Smooth muscle cell of the brain vasculature (primary cell): ENCODE data around the gene HAX1.
"Not testable (repeated sequence)": the region's sequence is repeated elsewhere in the genome, so short reads cannot be mapped to it uniquely, and the experiment has no call there.

Source experiments
- DNase-seq: peaks from one replicate; pipeline ENCODE4 v3.0.0-alpha.2; 2012; ENCODE audit warnings: low read depth, low spot score

The HAX1 gene

GRCh38 chr1:154276797-154277196, 4.4 kb downstream of the HAX1 start:
- DNase-seq, result no peak

- DNase-seq, result not testable (repeated sequence)
These were observed 15.2 kb downstream of the HAX1 start for GRCh38 chr1:154287591-154287990.

- DNase-seq, result no peak
These were observed 16.2 kb downstream of the HAX1 start for GRCh38 chr1:154288661-154289060.

DNA sequence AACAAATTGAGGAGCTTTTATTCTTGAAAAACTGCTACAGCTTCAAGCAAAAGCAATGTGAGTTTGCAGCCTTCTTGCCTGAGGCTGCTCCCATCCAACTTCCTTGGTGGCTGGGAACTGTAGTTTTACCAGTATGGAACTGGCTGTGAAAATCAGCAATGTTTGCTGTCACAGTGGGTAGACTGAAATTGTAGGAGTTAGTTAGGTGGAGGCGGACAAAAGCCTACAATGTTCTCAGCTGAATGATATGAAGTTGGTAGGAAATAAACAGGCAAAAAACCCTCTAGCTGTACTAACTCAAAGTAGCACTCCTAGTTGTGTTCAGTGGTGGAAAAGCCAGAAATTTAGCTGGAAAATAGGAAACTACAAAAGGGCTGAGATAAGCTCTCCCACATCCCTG, 18.5 kb downstream of the HAX1 start:
- DNase-seq, result no peak

DNA sequence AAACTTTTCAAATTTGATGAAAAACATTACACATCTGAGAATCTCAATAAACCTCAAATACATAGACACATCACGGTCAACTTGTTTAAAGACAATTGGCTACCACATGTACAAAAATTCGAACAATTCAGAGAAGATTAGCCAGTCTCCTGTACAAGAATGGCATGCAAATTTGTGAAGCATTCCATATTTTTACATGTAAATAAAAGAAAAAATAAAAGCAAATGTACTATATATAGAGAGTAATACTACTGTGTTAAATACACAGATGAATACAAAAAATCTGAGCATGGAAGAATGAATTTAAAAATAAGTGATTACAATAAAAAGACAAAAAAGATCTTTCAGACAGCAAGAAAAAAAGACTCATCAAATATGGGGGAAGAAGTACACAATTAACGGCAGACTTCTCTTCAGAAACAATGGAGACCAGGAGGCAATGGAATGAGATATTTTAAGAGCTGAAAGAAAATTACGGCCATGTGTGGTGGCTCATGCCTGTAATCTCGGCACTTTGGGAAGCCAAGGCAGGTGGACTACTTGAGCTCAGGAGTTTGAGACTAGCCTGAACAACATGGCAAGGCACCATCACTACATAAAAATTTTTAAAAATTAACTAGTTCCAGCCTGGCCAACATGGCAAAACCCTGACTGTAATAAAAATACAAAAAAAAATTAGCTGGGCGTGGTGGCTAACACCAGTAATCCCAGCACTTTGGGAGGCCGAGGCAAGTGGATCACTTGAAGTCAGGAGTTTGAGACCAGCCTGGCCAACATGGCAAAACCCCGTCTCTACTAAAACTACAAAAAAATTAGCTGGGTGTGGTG, 23.2 kb downstream of the HAX1 start:
- no peak for DNase-seq

- DNase-seq, result no peak
These were observed 29.2 kb downstream of the HAX1 start for GRCh38 chr1:154301582-154301981.

GRCh38 chr1:154304664-154305337, 32.4 kb downstream of the HAX1 start:
- DNase-seq, result no peak

GRCh38 chr1:154306151-154306550, 33.7 kb downstream of the HAX1 start:
- DNase-seq, result no peak

- DNase-seq, result not testable (repeated sequence)
These were observed 35.3 kb downstream of the HAX1 start for GRCh38 chr1:154307670-154308270.

DNA sequence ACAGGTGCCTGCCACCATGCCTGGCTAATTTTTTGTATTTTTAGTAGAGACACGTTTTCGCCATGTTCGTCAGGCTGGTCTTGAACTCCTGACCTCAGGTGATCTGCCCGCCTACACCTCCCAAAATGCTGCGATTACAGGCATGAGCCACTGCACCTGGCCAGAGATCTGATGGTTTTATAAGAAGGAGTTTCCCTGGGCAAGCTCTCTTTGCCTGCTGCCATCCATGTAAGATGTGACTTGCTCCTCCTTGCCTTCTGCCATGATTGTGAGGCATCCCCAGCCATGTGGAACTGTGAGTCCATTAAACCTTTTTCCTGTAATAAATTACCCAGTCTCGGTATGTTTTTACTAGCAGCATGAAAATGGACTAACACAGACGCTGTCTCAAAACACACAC, 36.7 kb downstream of the HAX1 start:
- DNase-seq, result not testable (repeated sequence)

DNA sequence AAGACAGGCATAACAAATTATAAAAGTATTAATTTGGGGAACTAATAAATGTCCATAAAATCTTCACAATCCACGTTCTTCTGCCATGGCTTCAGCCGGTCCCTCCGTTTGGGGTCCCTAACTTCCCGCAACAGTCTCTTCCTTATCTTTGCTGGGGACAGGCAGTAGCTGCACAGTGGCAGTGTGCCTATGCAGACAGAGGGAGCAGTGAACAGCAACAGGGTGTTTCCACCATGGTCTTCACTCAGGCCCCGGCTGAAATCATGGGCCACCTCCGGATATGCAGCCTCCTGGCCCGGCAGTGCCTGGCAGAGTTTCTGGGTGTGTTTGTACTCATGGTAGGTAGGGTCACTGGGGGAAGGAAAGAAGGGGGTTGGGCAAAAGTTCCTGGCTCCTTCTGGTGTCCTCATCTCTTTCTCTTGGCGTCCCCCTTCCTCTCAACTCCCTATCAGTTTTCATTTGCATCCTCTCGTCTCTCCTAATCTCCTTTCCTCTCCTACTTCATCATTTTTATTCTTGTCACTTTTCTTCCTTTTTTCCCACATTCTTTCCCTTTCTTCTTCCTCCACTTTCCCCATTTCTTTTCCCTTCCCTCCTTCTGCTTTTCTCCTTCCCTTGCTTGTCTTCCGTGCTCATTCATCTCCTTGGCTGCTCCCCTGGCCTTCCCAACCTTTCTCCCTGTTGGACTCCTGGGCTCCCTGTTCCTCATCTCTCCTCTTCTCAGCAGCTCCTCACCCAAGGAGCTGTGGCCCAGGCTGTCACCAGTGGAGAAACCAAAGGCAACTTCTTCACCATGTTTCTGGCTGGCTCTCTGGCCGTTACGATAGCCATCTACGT, 40.0 kb downstream of the HAX1 start:
- DNase-seq, result not testable (repeated sequence)

GRCh38 chr1:154313066-154313356, 40.6 kb downstream of the HAX1 start:
- no peak for DNase-seq

DNA sequence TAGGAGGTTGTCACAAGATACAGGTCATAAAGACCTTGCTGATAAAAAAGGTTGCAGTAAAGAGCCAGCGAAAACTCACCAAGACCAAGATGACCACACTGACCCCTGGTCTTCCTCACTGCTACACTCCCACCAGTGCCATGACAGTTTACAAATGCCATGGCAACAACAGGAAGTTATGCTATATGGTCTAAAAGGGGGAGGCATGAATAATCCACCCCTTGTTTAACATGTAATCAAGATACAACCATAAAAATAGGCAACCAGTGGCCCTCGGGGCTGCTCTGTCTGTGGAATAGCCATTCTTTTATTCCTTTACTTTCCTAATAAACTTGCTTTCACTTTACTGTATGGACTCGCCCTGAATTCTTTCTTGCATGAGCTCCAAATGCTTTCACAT, 41.8 kb downstream of the HAX1 start:
- not testable (repeated sequence) for DNase-seq

DNA sequence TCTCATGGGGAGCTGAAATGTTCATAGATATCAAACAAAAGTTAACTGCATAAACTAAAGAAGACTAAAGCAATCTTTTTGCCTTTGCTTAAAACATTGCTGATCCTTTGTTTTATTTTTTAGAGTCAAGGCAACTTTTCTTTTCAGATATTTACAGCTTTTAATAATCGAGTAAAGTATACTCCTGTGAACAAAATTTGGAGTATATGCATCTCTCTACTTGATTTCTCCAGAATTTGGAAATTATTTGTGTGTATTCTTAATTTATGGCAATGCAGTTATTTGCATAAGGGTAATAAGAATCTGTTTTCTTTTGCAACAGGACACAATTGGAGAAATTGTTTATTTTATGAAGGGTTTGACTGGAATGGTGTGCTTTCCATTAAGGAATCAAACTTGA, 44.3 kb downstream of the HAX1 start:
- DNase-seq, result no peak

DNA sequence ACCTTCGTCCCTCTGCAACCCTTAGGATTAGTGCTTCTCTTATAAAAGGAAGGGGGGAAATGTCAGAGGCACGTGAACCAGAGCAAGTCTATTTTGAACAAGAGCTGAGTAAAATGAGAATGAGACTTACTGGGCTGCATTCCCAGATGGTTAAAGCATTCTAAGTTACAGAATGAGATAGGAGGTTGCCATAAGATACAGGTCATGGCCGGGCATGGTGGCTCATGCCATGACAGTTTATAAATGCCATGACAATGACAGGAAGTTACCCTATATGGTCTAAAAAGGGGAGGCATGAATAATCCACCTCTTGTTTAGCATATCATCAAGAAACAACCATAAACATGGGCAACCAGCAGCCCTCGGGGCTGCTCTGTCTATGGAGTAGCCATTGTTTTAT, 46.0 kb downstream of the HAX1 start:
- DNase-seq, result no peak

- DNase-seq, result no peak
These were observed 48.6 kb downstream of the HAX1 start, which contains the start of gene AQP10 for GRCh38 chr1:154320882-154321608. AQP10 (plus strand) TSS chr1:154321093; CDS start chr1:154321156, 63 bp downstream.

DNA sequence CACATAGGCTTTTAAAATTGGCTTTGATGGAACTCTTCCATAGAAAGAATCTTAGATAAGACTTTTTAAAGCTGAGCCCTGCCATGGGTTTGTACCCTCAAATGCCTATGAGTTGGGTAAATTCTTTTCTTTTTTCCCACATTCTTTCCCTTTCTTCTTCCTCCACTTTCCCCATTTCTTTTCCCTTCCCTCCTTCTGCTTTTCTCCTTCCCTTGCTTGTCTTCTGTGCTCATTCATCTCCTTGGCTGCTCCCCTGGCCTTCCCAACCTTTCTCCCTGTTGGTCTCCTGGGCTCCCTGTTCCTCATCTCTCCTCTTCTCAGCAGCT, 49.1 kb downstream of the HAX1 start:
- not testable (repeated sequence) for DNase-seq

GRCh38 chr1:154323493-154323892, 51.1 kb downstream of the HAX1 start:
- no peak for DNase-seq

- DNase-seq, result no peak
These were observed 51.8 kb downstream of the HAX1 start for GRCh38 chr1:154324241-154324640.

GRCh38 chr1:154324669-154325582, 52.5 kb downstream of the HAX1 start, which contains the start of gene ATP8B2:
ATP8B2 (plus strand) TSS chr1:154325525; CDS start chr1:154328142, 2,617 bp downstream.
- no peak for DNase-seq
